LNCaP clone FGC (cell line): Measurements from ENCODE around the gene LRRC73.

Source experiments
- DNase-seq: peaks from one replicate; pipeline ENCODE4 v3.0.0-alpha.2; 2011; ENCODE audit warnings: low read depth
- H3K4me3 ChIP-seq: 2 replicates; pipeline ENCODE4 v1.5.1; 2011; ENCODE audit warnings: mild to moderate bottlenecking, low read depth, low read length, control low read depth
- TF ChIP-seq, protein P1 (sequence below): IDR thresholded peaks from 2 replicates; pipeline ENCODE4 v1.5.1; 2012; ENCODE audit warnings: mild to moderate bottlenecking; ENCODE audit not compliant: control insufficient read depth, insufficient read depth; ENCODE audit errors: extremely low read depth

Gene LRRC73

DNA sequence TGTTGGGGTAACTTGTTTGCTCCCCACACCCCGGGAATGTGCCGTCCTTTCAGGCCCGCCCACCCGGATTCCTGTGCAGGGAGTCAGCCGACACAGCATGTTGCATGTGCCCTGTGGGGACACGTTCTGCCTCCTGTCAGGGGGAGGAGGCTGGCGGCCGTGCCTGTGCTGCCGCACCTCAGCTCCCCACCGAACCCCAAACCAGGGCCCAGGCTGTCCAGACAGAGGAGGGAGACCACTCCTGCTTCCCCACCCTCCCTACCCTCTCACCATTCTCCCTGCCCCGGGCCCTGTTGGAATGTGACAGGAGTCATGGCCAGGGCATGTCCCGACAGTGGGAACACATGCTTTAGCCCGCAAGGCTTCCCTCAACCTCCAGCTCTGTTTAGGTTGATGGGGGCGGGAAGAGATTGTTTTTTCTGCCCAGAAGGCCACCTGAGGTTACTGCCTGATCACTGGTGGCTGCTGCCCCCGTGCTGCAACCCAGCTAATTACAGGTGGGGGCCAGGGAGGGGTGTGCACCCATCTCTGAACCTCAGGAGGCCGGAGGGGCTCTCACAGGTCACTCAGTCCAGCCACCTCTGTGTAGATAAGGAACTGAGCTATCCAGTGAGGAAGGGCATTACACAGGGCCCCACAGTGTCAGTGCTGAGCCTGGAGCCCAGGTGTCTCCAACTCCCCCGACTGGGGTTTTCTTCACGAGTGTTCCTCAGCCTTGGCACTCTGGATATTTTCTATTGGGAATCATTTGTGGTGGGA, 13.6 kb downstream of the LRRC73 start:
- TF ChIP-seq, protein P1, sequence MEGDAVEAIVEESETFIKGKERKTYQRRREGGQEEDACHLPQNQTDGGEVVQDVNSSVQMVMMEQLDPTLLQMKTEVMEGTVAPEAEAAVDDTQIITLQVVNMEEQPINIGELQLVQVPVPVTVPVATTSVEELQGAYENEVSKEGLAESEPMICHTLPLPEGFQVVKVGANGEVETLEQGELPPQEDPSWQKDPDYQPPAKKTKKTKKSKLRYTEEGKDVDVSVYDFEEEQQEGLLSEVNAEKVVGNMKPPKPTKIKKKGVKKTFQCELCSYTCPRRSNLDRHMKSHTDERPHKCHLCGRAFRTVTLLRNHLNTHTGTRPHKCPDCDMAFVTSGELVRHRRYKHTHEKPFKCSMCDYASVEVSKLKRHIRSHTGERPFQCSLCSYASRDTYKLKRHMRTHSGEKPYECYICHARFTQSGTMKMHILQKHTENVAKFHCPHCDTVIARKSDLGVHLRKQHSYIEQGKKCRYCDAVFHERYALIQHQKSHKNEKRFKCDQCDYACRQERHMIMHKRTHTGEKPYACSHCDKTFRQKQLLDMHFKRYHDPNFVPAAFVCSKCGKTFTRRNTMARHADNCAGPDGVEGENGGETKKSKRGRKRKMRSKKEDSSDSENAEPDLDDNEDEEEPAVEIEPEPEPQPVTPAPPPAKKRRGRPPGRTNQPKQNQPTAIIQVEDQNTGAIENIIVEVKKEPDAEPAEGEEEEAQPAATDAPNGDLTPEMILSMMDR = peak; percentile 45
- no peak for DNase-seq
- no peak overlapping the region for H3K4me3 ChIP-seq

GRCh38 chr6:43495409-43495941, 14.7 kb downstream of the LRRC73 start:
- DNase-seq = no peak
- no peak overlapping the region for H3K4me3 ChIP-seq

DNA sequence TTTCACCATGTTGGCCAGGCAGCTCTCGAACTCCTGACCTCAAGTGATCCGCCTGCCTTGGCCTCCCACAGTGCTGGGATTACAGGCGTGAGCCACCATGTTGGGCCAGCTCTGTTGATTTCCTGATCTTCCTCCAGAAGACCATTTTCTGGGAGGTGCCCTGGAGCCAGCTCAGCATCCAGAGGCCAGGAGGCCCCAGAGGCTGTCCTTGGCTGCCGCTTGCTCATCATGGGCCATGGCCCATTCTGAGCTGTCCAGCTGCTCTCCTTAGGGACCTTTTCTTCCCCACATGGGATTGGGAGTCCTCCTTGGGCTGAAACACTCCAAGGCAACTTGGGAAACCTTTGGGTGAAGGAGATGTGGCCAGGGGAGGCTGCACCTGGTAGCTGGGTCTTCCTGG, 15.4 kb downstream of the LRRC73 start:
- H3K4me3 ChIP-seq = no peak overlapping the region
- TF ChIP-seq, protein P1 = no peak
- DNase-seq = no peak

More at GRCh38 chr6:43495409-43495941, 14.7 kb downstream of the LRRC73 start:
- TF ChIP-seq, protein P1 = peak; percentile 29

GRCh38 chr6:43494321-43494720, 15.8 kb downstream of the LRRC73 start:
- no peak for DNase-seq
- TF ChIP-seq, protein P1 = no peak
- no peak overlapping the region for H3K4me3 ChIP-seq

DNA sequence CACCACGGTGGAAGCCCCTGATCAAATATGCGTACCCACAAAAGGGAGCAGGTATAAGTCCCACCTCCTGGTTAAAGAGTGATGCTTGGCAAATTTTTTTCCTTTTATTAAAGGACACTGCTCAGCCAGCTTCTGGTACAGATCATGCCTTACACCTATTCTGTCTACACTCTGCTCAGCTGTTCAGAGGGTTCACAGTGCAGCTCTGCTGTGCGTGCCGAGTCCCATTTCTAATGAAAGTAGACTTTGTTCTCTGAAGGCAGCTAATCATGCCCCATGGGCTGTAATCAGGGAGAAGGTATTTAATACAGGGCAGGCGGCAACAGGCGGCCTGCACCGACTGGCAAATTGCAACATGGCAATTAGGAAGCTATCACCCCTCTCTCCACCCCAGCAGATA, 16.3 kb downstream of the LRRC73 start:
- no peak overlapping the region for H3K4me3 ChIP-seq
- TF ChIP-seq, protein P1 = no peak
- DNase-seq = no peak

GRCh38 chr6:43493230-43493629, 16.9 kb downstream of the LRRC73 start:
- DNase-seq = no peak
- H3K4me3 ChIP-seq = no peak overlapping the region
- TF ChIP-seq, protein P1 = no peak
